Liver (tissue), 9 donors: ENCODE measurements around the gene HIRIP3. TPM values are rescaled to one million over a fixed set of nuclear protein-coding genes. Genes with fewer than 3 reads are reported as not detected.

ENCODE experiments used
- DNase-seq: peaks from one replicate; pipeline ENCODE4 v3.0.0-alpha.2; 2017; ENCODE audit warnings: low spot score
- H3K27ac ChIP-seq, 2 donors: one replicate each; pipeline ENCODE4 v1.7.0; 2013; ENCODE audit warnings: inconsistent platforms in 2 of 2, low read length in 2 of 2, control low read depth in 1 of 2, low read depth in 1 of 2, mild to moderate bottlenecking in 1 of 2
- H3K27me3 ChIP-seq, 4 donors: one replicate each; pipeline versions ENCODE4 v1.6.1 to v1.7.0; 2013; ENCODE audit warnings: low read length in 3 of 4, inconsistent platforms in 1 of 4, mild to moderate bottlenecking in 1 of 4, moderate library complexity in 1 of 4; ENCODE audit not compliant: control insufficient read depth in 4 of 4, insufficient read depth in 4 of 4
- H3K36me3 ChIP-seq, 4 donors: one replicate each; pipeline versions ENCODE4 v1.6.1 to v1.7.0; 2013; ENCODE audit warnings: low read length in 3 of 4, mild to moderate bottlenecking in 3 of 4, low read depth in 1 of 4, moderate library complexity in 1 of 4; ENCODE audit not compliant: control insufficient read depth in 4 of 4, insufficient read depth in 3 of 4
- H3K4me1 ChIP-seq, 4 donors: one replicate each; pipeline versions ENCODE4 v1.6.1 to v1.7.0; 2013; ENCODE audit warnings: low read length in 3 of 4, mild to moderate bottlenecking in 3 of 4, moderate library complexity in 1 of 4; ENCODE audit not compliant: control insufficient read depth in 4 of 4, insufficient read depth in 4 of 4
- H3K4me3 ChIP-seq, 3 donors: one replicate each; pipeline versions ENCODE4 v1.6.1 to v1.7.0; 2013; ENCODE audit warnings: low read length in 3 of 3, control low read depth in 1 of 3, low read depth in 1 of 3, mild to moderate bottlenecking in 1 of 3
- H3K9ac ChIP-seq, 2 donors: one replicate each; pipeline ENCODE4 v1.7.0; 2013; ENCODE audit warnings: low read length in 2 of 2, mild to moderate bottlenecking in 2 of 2, moderate library complexity in 2 of 2, control low read depth in 1 of 2, low read depth in 1 of 2
- H3K9me3 ChIP-seq, 4 donors: one replicate each; pipeline versions ENCODE4 v1.6.1 to v1.7.0; 2013; ENCODE audit warnings: low read length in 3 of 4; ENCODE audit not compliant: control insufficient read depth in 4 of 4
- FOXA1 ChIP-seq: IDR thresholded peaks from 2 replicates; pipeline ENCODE4 v1.6.1; 2016; ENCODE audit warnings: antibody characterized with exemption
- FOXA2 ChIP-seq: IDR thresholded peaks from 2 replicates; pipeline ENCODE4 v1.6.1; 2016; ENCODE audit warnings: antibody characterized with exemption
- GABPA ChIP-seq, 2 donors: IDR thresholded peaks in 1 of 2; conservative IDR thresholded peaks in 1 of 2; 2 replicates each; pipeline ENCODE4 v1.6.1; 2016; ENCODE audit warnings: antibody characterized with exemption in 2 of 2, mild to moderate bottlenecking in 1 of 2, moderate library complexity in 1 of 2
- HNF4G ChIP-seq: IDR thresholded peaks from 2 replicates; pipeline ENCODE4 v1.6.1; 2016; ENCODE audit warnings: antibody characterized with exemption
- MAX ChIP-seq: IDR thresholded peaks from 2 replicates; pipeline ENCODE4 v1.6.1; 2016; ENCODE audit warnings: antibody characterized with exemption
- NR2F2 ChIP-seq: IDR thresholded peaks from 2 replicates; pipeline ENCODE4 v1.6.1; 2016; ENCODE audit warnings: antibody characterized with exemption
- RAD21 ChIP-seq, 2 donors: IDR thresholded peaks; 2 replicates each; pipeline ENCODE4 v1.6.1; 2016; ENCODE audit warnings: antibody characterized with exemption in 2 of 2, mild to moderate bottlenecking in 2 of 2
- REST ChIP-seq: IDR thresholded peaks from 2 replicates; pipeline ENCODE4 v1.6.1; 2016; ENCODE audit warnings: antibody characterized with exemption, mild to moderate bottlenecking
- RXRA ChIP-seq, 2 donors: IDR thresholded peaks; 2 replicates each; pipeline ENCODE4 v1.6.1; 2017 to 2018; ENCODE audit warnings: antibody characterized with exemption in 2 of 2, mild to moderate bottlenecking in 1 of 2
- SP1 ChIP-seq: IDR thresholded peaks from 2 replicates; pipeline ENCODE4 v1.6.1; 2018; ENCODE audit warnings: antibody characterized with exemption, mild to moderate bottlenecking
- TAF1 ChIP-seq: conservative IDR thresholded peaks from 2 replicates; pipeline ENCODE4 v1.6.1; 2016; ENCODE audit warnings: antibody characterized with exemption, mild to moderate bottlenecking
- YY1 ChIP-seq: IDR thresholded peaks from 2 replicates; pipeline ENCODE4 v1.6.1; 2016; ENCODE audit warnings: antibody characterized with exemption, mild to moderate bottlenecking
- ZBTB33 ChIP-seq: IDR thresholded peaks from 2 replicates; pipeline ENCODE4 v1.6.1; 2016; ENCODE audit warnings: antibody characterized with exemption
- WGBS: extraction: QIAGEN DNeasy Blood & Tissue Kit; methylation state at CpG from one replicate; pipeline ENCODE4 v1.1.7; 2013; 5-methylcytosine and 5-hydroxymethylcytosine counted together
- polyA plus RNA-seq, 2 donors: library from polyadenylated mRNA; stranded (reverse) in 1 of 2; unstranded in 1 of 2; fragments of 200-250 nt in 1 of 2; fragments of >200 nt in 1 of 2; fragmentation: Nextera tagmentation in 1 of 2; extraction: Ambion mirVana in 1 of 2; gene quantifications; one replicate each; pipeline versions ENCODE4 v1.2.1 to v1.2.3, GENCODE V29; 2013 to 2015
- total RNA-seq, 2 donors: library from RNA; depleted of rRNA; stranded (reverse); fragments of >200 nt; gene quantifications; one replicate each; pipeline ENCODE4 v1.2.3, GENCODE V29; 2014
- TF ChIP-seq, protein P1 (sequence below): IDR thresholded peaks from 2 replicates; pipeline ENCODE4 v1.6.1; 2016; ENCODE audit warnings: antibody characterized with exemption
- TF ChIP-seq, protein P2 (sequence below): fragments of 150-350 bp; IDR thresholded peaks from 2 replicates; pipeline ENCODE4 v1.5.1; 2017; ENCODE audit warnings: improper control_type of control experiment, low read depth, low read length; ENCODE audit not compliant: missing input control
- donor health status: healthy.
- donor health status: healthy.
- donor health status: healthy.
- donor health status: healthy.
- donor health status: healthy.

Gene HIRIP3
- total and polyA plus RNA-seq, 4 donors: 5.7 to 10.5 (median 9.1) TPM

DNA sequence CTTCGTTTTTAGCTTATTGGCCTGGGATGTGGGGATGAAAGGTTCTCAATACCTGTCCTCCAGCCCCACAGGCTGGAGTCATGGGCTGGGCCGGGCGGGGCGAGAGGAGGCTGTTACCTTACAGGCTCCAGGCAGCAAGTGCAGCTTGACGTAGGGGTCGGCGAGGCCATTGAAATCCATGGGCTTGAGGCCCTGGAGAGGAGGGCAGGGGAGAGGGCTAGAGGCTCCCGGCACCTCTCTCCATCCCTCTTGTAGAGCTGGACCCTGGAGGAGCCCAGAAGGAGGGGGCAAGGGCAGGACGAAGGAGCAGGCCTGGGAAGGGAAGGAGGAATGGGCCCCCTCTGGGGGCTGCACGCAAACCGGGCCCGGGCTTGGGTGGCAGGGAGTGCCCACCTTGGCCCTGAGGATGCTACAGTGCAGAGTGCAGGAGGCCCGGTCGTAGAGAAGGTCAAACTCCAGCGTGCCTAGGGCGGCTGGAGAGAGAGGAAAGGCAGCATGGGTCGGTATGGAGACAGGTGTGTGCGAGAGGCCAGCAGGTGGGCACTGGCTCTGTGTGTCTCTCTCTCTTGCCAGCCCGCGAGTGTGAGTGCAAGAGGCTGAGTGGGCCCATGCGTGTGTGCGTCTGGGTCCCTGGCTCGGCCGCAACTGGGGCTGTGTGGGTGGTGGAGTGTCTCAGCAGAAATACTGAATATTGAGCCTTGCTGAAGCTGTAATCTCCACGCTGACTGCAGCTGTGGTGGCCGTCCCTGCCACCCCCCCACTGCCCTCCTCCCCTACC, 13.9 kb upstream of the HIRIP3 start:
- Histone ChIP-seq H3K36me3 (peaks cover 0 to 3% (median 0%) of the 10 kb centered on the region in 4 donors), H3K4me3 (no peak overlapping the region), H3K27me3 (peaks cover 0 to 9% (median 4%) of the 10 kb centered on the region in 4 donors), H3K9me3 (no peaks in the 10 kb centered on the region), H3K9ac (no peak overlapping the region), H3K27ac (no peak overlapping the region), H3K4me1 (peaks cover 4 to 9% (median 4%) of the 10 kb centered on the region in 4 donors)
- WGBS: 38% methylated on average over 26 of the region's 26 CpGs
- DNase-seq: no peak
- TF ChIP-seq RAD21 (IDR thresholded peaks at IDR 0.05) (no peak), RXRA (IDR thresholded peaks at IDR 0.05) (no peak), SP1 (no peak), FOXA2 (no peak), YY1 (no peak), NR2F2 (no peak), HNF4G (no peak), ZBTB33 (no peak), TAF1 (no peak), MAX (no peak), FOXA1 (no peak), REST (no peak), GABPA (IDR thresholded peaks at IDR 0.05 in 1 of 2, conservative IDR thresholded peaks at IDR 0.05 in 1 of 2) (no peak)
- TF ChIP-seq, protein P1, sequence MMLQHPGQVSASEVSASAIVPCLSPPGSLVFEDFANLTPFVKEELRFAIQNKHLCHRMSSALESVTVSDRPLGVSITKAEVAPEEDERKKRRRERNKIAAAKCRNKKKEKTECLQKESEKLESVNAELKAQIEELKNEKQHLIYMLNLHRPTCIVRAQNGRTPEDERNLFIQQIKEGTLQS: no peak
- TF ChIP-seq, protein P2, sequence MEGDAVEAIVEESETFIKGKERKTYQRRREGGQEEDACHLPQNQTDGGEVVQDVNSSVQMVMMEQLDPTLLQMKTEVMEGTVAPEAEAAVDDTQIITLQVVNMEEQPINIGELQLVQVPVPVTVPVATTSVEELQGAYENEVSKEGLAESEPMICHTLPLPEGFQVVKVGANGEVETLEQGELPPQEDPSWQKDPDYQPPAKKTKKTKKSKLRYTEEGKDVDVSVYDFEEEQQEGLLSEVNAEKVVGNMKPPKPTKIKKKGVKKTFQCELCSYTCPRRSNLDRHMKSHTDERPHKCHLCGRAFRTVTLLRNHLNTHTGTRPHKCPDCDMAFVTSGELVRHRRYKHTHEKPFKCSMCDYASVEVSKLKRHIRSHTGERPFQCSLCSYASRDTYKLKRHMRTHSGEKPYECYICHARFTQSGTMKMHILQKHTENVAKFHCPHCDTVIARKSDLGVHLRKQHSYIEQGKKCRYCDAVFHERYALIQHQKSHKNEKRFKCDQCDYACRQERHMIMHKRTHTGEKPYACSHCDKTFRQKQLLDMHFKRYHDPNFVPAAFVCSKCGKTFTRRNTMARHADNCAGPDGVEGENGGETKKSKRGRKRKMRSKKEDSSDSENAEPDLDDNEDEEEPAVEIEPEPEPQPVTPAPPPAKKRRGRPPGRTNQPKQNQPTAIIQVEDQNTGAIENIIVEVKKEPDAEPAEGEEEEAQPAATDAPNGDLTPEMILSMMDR: no peak
